ENCODE data around the gene CYP26A1.

GRCh38 chr10:93074147-93074596 lies 479 bp downstream of the CYP26A1 start:
- TF ChIP-seq EZH2 (IDR thresholded peaks at IDR 0.05; ENCODE audit: insufficient read depth, poor library complexity, severe bottlenecking), result no peak
- no peak for TF ChIP-seq EZH2phosphoT487 (IDR thresholded peaks at IDR 0.05; ENCODE audit: insufficient read depth, low read depth)
